ENCODE data around the gene ZKSCAN1. TPM values are rescaled to one million over a fixed set of nuclear protein-coding genes. Genes with fewer than 3 reads are reported as not detected.

The ZKSCAN1 gene
- total RNA-seq, 1 donor from 2014 or later, result 36.6 TPM

- Histone ChIP-seq H3K4me1 (peaks cover 39% of the 10 kb centered on the region), H3K27me3 (no peaks in the 10 kb centered on the region), H3K4me3 (peak overlapping the region; percentile 79 to 85), H3K36me3 (peaks cover 0 to 25% of the 10 kb centered on the region in 2 donors), H3K27ac (peak overlapping the region; percentile 71), H3K9me3 (no peaks in the 10 kb centered on the region)
- TF ChIP-seq POLR2A (IDR thresholded peaks at IDR 0.05) (no peak), POLR2AphosphoS5 (IDR thresholded peaks at IDR 0.05; ENCODE audit: insufficient read depth in 1 of 2, low read depth in 1 of 2) (no peak), CTCF (IDR thresholded peaks at IDR 0.05) (no peak)
- intact Hi-C loops (cut with DNase I), result loop anchor here (5.0 kb wide), 1 partner anchor 89 kb away; no protein-coding TSS in a partner anchor
- DNase-seq (ENCODE audit: extremely low spot score in 2 of 2), result no peak
Observed at GRCh38 chr7:100080907-100081534, 65.6 kb downstream of the ZKSCAN1 start.

- Histone ChIP-seq H3K27ac (peak within 1 kb of the TSS; percentile 71), H3K4me1 (peaks cover 39% of the 10 kb centered on the region), H3K4me3 (peak within 1 kb of the TSS; percentile 79 to 85), H3K9me3 (no peaks in the 10 kb centered on the region), H3K27me3 (no peaks in the 10 kb centered on the region), H3K36me3 (peaks cover 0 to 19% of the 10 kb centered on the region in 2 donors)
- intact Hi-C loops (cut with DNase I), result loop anchor here (5.0 kb wide), 1 partner anchor 89 kb away; no protein-coding TSS in a partner anchor
- TF ChIP-seq POLR2AphosphoS5 (IDR thresholded peaks at IDR 0.05; ENCODE audit: insufficient read depth in 1 of 2, low read depth in 1 of 2), result peak; percentile 86 to 94
- TF ChIP-seq POLR2A (IDR thresholded peaks at IDR 0.05), result peak in 1 of 2 donors; percentile 20
- TF ChIP-seq CTCF (IDR thresholded peaks at IDR 0.05), result peak; percentile 65 to 97 (median 92)
- DNase-seq (ENCODE audit: extremely low spot score in 2 of 2), result peak in 1 of 2 donors; percentile 99
Observed at GRCh38 chr7:100081535-100082102, 66.2 kb downstream of the ZKSCAN1 start, which contains the start of gene ZNF3. TSS of gene ZNF3 (minus strand) at chr7:100081723. CDS start at chr7:100077357, 4,366 bp downstream.

- no peak for DNase-seq (ENCODE audit: extremely low spot score in 2 of 2)
- H3K36me3 ChIP-seq, result peaks cover 0 to 12% of the 10 kb centered on the region in 2 donors
- TF ChIP-seq CTCF (IDR thresholded peaks at IDR 0.05) (no peak), POLR2AphosphoS5 (IDR thresholded peaks at IDR 0.05; ENCODE audit: insufficient read depth in 1 of 2, low read depth in 1 of 2) (no peak), POLR2A (IDR thresholded peaks at IDR 0.05) (no peak)
- H3K4me1 ChIP-seq, result peaks cover 45% of the 10 kb centered on the region
- H3K27me3 ChIP-seq, result no peaks in the 10 kb centered on the region
- intact Hi-C loops (cut with DNase I), result loop anchor here (5.0 kb wide), 1 partner anchor 91 kb away; no protein-coding TSS in a partner anchor
- peak overlapping the region; percentile 79 to 85 for H3K4me3 ChIP-seq
- H3K9me3 ChIP-seq, result no peaks in the 10 kb centered on the region
- H3K27ac ChIP-seq, result no peak overlapping the region
Observed at GRCh38 chr7:100082978-100083377, 67.6 kb downstream of the ZKSCAN1 start.

- no peak for DNase-seq (ENCODE audit: extremely low spot score in 2 of 2)
- Histone ChIP-seq H3K27me3 (no peaks in the 10 kb centered on the region), H3K36me3 (no peaks in the 10 kb centered on the region), H3K9me3 (no peaks in the 10 kb centered on the region), H3K4me3 (no peak overlapping the region), H3K27ac (no peak overlapping the region), H3K4me1 (peaks cover 39% of the 10 kb centered on the region)
- no peak for TF ChIP-seq CTCF (IDR thresholded peaks at IDR 0.05)
- no peak for TF ChIP-seq POLR2A (IDR thresholded peaks at IDR 0.05)
- TF ChIP-seq POLR2AphosphoS5 (IDR thresholded peaks at IDR 0.05; ENCODE audit: insufficient read depth in 1 of 2, low read depth in 1 of 2), result no peak
- intact Hi-C loops (cut with DNase I), result no loop called here
Observed at GRCh38 chr7:100085515-100085914, 70.1 kb downstream of the ZKSCAN1 start.
